ENCODE data around the gene LRP2.

Gene LRP2

DNA sequence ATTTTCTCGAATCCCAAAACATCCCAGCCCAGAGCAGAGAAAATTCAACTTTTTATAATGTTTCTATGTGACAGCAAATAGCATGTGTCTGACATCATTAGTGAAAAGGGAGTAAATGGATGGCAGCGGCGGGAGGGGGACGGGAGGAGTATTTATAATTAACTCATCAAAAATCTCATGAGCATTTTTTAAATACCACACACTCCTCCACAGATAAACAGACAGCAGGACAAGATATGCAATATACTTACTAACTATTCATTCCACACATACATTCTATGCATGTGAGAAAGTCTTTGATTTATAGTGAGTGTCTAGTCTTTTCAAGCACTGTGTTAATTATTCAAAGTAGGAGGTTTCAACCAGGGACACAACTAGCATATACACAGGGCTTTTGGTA is 107.6 kb downstream of the LRP2 start:
- FAIRE-seq (peak; percentile 28), DNase-seq (ENCODE audit: insufficient read length, low spot score) (no peak)
- no peak for TF ChIP-seq SPI1 (IDR thresholded peaks at IDR 0.05; ENCODE audit: low read depth, low read length)

DNA sequence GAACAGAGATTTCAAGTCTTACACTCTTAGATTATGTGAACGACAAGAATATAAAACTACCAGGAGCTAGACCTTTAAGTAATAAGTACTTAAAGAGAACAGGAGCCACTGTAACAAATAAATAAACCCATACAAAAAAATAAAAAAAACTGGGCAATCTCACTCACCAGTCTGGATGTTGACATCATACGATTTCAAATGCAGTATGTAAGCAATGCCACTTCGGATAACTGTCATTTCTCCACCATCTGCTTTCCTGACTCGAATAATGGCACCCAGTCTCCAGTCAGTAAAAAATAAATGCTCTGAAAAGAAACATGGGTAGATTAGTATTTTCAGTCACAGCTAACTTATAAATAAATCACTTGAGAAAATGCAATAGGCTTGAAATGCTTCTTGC is 115.1 kb downstream of the LRP2 start:
- no peak for TF ChIP-seq POLR2AphosphoS5 (IDR thresholded peaks at IDR 0.05; ENCODE audit: low read depth, low read length)
- no peak for TF ChIP-seq POU2F2 (IDR thresholded peaks at IDR 0.05; ENCODE audit: low read depth, low read length)
- no peak for TF ChIP-seq SPI1 (IDR thresholded peaks at IDR 0.05; ENCODE audit: low read depth, low read length)
- no peak for TF ChIP-seq PAX5 (IDR thresholded peaks at IDR 0.05; ENCODE audit: insufficient read depth, low read length, severe bottlenecking)
- TF ChIP-seq POLR2A (IDR thresholded peaks at IDR 0.05; ENCODE audit: low read depth, low read length) = no peak
- TF ChIP-seq TAF1 (IDR thresholded peaks at IDR 0.05; ENCODE audit: low read depth, low read length) = no peak
- DNase-seq (ENCODE audit: insufficient read length, low spot score) (no peak), FAIRE-seq (no peak)

DNA sequence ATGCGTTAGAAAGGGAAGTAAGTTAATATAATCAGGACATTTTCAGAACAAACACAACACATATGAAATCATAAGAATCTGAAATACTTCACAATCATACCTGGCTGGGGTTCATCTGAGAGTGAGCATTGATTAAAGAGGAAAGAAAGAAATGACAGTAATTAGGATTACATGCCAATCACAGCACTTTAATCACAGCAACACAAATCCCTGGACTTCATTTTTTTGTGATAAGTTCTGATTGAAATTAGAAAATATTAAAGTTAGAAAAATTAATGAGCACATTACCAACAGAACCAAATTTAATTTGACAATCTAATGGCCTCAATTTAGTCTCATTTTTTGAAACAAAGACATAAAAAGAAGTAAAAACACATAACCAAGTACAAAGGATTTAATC is 121.9 kb downstream of the LRP2 start:
- DNase-seq (ENCODE audit: insufficient read length, low spot score) = no peak
- no peak for FAIRE-seq
- TF ChIP-seq SPI1 (IDR thresholded peaks at IDR 0.05; ENCODE audit: low read depth, low read length) (no peak), TAF1 (IDR thresholded peaks at IDR 0.05; ENCODE audit: low read depth, low read length) (no peak), POLR2AphosphoS5 (IDR thresholded peaks at IDR 0.05; ENCODE audit: low read depth, low read length) (no peak), PAX5 (IDR thresholded peaks at IDR 0.05; ENCODE audit: insufficient read depth, low read length, severe bottlenecking) (no peak), POU2F2 (IDR thresholded peaks at IDR 0.05; ENCODE audit: low read depth, low read length) (no peak), POLR2A (IDR thresholded peaks at IDR 0.05; ENCODE audit: low read depth, low read length) (no peak)

DNA sequence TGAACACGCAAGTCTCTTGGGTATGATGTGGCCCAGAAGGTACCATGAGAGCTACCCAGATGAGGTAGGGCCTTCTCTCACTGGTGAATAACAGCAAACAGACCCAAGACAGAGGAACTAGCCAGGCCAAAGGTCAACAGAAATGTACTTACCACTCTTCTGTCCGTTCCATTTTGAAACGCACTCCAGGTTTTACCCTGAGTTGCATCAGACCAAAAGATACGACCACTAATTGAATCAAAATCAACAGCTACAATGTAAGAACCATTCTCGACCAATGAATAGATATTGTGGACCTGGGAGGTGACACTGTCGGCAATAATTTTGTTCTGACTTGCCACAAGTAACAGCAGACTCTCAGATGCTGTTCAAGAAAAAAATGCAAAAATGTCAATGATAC is 124.4 kb downstream of the LRP2 start:
- FAIRE-seq (no peak), DNase-seq (ENCODE audit: insufficient read length, low spot score) (no peak)
- no peak for TF ChIP-seq POLR2AphosphoS5 (IDR thresholded peaks at IDR 0.05; ENCODE audit: low read depth, low read length)
- TF ChIP-seq SPI1 (IDR thresholded peaks at IDR 0.05; ENCODE audit: low read depth, low read length) = no peak
- TF ChIP-seq POU2F2 (IDR thresholded peaks at IDR 0.05; ENCODE audit: low read depth, low read length) = no peak
- no peak for TF ChIP-seq TAF1 (IDR thresholded peaks at IDR 0.05; ENCODE audit: low read depth, low read length)
- TF ChIP-seq POLR2A (IDR thresholded peaks at IDR 0.05; ENCODE audit: low read depth, low read length) = no peak
- no peak for TF ChIP-seq PAX5 (IDR thresholded peaks at IDR 0.05; ENCODE audit: insufficient read depth, low read length, severe bottlenecking)

DNA sequence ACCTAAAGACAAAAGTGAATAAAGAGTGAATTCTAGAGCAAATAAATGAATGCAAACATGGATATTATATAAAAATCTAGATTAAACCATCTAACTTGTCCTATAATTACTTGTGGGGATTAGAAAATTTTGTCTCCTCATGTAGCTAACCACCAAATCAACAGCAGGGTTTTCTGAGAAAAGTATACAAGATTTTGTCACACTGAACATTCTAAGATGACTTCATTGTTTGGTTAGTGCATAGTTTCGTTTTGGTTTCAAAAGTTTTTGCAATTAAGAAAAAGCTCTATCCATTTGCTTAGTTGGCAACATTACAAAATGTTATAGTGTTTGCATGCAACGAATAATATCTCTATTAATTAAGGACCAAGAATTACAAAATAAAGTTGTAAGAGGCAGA is 125.0 kb downstream of the LRP2 start:
- DNase-seq (ENCODE audit: insufficient read length, low spot score) (no peak), FAIRE-seq (no peak)
- no peak for TF ChIP-seq TAF1 (IDR thresholded peaks at IDR 0.05; ENCODE audit: low read depth, low read length)
- TF ChIP-seq SPI1 (IDR thresholded peaks at IDR 0.05; ENCODE audit: low read depth, low read length) = no peak
- no peak for TF ChIP-seq POU2F2 (IDR thresholded peaks at IDR 0.05; ENCODE audit: low read depth, low read length)
- TF ChIP-seq POLR2AphosphoS5 (IDR thresholded peaks at IDR 0.05; ENCODE audit: low read depth, low read length) = no peak
- no peak for TF ChIP-seq PAX5 (IDR thresholded peaks at IDR 0.05; ENCODE audit: insufficient read depth, low read length, severe bottlenecking)
- TF ChIP-seq POLR2A (IDR thresholded peaks at IDR 0.05; ENCODE audit: low read depth, low read length) = no peak

DNA sequence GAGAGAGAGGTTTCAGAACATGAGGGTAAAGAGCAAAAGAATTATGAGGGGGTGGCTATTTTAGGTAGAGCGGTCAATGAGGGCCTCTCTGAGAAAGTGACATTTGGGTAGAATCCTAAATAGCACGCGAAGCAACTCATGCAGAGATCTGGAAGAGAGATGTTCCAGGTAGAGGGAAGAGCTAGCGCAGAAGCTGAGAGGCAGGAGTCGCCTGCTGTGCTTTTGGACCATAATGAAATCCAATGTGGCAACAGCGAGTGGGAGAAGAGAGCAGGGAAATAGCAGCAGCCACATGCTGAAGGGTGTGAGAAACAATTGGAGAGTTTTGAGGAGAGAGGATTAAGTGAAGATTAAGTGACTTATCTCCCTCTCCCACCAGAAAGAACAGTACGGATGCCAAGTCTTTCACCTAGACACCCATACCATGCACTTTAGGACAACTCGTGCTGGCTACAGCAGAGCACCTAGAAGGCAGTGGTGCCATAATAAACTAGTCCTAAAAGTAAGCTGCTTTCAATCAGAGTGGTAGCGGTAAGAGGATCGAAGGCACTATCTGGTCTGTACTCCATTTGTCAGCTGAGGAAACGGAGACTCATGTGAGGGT is 129.7 kb downstream of the LRP2 start:
- no peak for FAIRE-seq
- TF ChIP-seq PAX5 (IDR thresholded peaks at IDR 0.05; ENCODE audit: insufficient read depth, low read length, severe bottlenecking) (no peak), POLR2A (IDR thresholded peaks at IDR 0.05; ENCODE audit: low read depth, low read length) (no peak), TAF1 (IDR thresholded peaks at IDR 0.05; ENCODE audit: low read depth, low read length) (no peak), POLR2AphosphoS5 (IDR thresholded peaks at IDR 0.05; ENCODE audit: low read depth, low read length) (no peak), SPI1 (IDR thresholded peaks at IDR 0.05; ENCODE audit: low read depth, low read length) (no peak), POU2F2 (IDR thresholded peaks at IDR 0.05; ENCODE audit: low read depth, low read length) (no peak)
- DNase-seq (ENCODE audit: insufficient read length, low spot score) = no peak

DNA sequence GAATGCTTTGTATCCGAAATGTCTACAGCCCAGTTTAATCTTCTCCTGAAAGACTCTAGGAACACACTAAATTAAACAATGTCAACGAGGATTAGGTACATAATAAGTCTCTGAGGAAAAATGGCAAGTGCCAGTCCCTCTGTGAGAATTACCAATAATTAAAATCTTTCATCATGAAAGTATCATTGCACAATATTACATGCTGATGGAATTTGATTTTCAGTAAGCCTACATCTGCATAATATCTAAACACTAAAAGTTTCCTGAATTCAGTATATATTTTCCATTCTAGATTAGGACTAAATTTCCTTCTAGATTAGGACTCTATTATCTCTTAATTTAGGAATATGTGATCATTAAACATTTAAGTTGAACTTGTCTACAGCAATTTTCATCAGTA is 132.1 kb downstream of the LRP2 start:
- TF ChIP-seq POU2F2 (IDR thresholded peaks at IDR 0.05; ENCODE audit: low read depth, low read length) = no peak
- no peak for TF ChIP-seq POLR2AphosphoS5 (IDR thresholded peaks at IDR 0.05; ENCODE audit: low read depth, low read length)
- no peak for TF ChIP-seq SPI1 (IDR thresholded peaks at IDR 0.05; ENCODE audit: low read depth, low read length)
- no peak for TF ChIP-seq PAX5 (IDR thresholded peaks at IDR 0.05; ENCODE audit: insufficient read depth, low read length, severe bottlenecking)
- no peak for TF ChIP-seq POLR2A (IDR thresholded peaks at IDR 0.05; ENCODE audit: low read depth, low read length)
- no peak for TF ChIP-seq TAF1 (IDR thresholded peaks at IDR 0.05; ENCODE audit: low read depth, low read length)
- no peak for FAIRE-seq
- no peak for DNase-seq (ENCODE audit: insufficient read length, low spot score)

DNA sequence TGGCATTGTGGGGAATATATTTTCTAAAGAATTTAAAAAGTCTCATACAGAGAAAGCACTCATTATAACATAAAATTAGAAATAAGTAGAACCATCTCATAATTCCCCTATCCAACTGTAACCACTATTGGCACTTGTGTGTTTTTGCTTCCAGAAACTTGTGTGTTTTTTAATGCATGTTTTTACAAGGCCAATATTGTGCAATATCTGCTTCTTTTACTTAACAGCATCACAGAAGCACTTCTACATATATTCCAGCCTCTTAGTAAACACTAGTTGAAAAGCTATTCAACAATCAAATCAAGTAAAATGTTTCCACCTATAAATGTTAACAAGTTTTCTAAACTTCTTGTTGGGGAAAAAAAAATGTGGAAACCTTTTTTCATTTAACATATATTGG is 132.7 kb downstream of the LRP2 start:
- no peak for FAIRE-seq
- DNase-seq (ENCODE audit: insufficient read length, low spot score) = no peak

DNA sequence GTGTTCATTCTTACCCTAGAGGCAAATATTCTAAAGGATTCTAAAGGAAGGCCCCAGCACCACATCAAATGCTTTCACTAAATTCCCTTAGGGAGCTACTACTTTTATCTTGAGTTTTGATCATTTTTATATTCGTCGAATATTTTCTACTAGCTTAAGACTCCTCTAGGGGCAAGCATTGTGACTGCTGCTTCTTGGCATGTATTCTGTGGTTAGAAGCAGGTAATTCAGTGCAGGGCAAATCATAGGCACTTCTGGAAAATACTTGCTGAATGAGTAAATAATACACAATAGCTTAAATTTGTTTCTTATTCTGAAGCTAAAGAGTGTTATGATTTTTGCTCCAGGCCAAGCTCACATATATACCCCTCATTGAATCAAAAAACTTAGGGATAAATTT is 136.4 kb downstream of the LRP2 start:
- TF ChIP-seq POLR2AphosphoS5 (IDR thresholded peaks at IDR 0.05; ENCODE audit: low read depth, low read length) = no peak
- no peak for TF ChIP-seq POLR2A (IDR thresholded peaks at IDR 0.05; ENCODE audit: low read depth, low read length)
- TF ChIP-seq PAX5 (IDR thresholded peaks at IDR 0.05; ENCODE audit: insufficient read depth, low read length, severe bottlenecking) = no peak
- TF ChIP-seq POU2F2 (IDR thresholded peaks at IDR 0.05; ENCODE audit: low read depth, low read length) = no peak
- TF ChIP-seq TAF1 (IDR thresholded peaks at IDR 0.05; ENCODE audit: low read depth, low read length) = no peak
- TF ChIP-seq SPI1 (IDR thresholded peaks at IDR 0.05; ENCODE audit: low read depth, low read length) = no peak
- FAIRE-seq = no peak
- no peak for DNase-seq (ENCODE audit: insufficient read length, low spot score)

More for the DNA sequence above, 132.7 kb downstream of the LRP2 start:
- TF ChIP-seq POU2F2 (IDR thresholded peaks at IDR 0.05; ENCODE audit: low read depth, low read length) = no peak
- TF ChIP-seq POLR2AphosphoS5 (IDR thresholded peaks at IDR 0.05; ENCODE audit: low read depth, low read length) = no peak
- TF ChIP-seq POLR2A (IDR thresholded peaks at IDR 0.05; ENCODE audit: low read depth, low read length) = no peak
- no peak for TF ChIP-seq SPI1 (IDR thresholded peaks at IDR 0.05; ENCODE audit: low read depth, low read length)
- no peak for TF ChIP-seq PAX5 (IDR thresholded peaks at IDR 0.05; ENCODE audit: insufficient read depth, low read length, severe bottlenecking)
- no peak for TF ChIP-seq TAF1 (IDR thresholded peaks at IDR 0.05; ENCODE audit: low read depth, low read length)

DNA sequence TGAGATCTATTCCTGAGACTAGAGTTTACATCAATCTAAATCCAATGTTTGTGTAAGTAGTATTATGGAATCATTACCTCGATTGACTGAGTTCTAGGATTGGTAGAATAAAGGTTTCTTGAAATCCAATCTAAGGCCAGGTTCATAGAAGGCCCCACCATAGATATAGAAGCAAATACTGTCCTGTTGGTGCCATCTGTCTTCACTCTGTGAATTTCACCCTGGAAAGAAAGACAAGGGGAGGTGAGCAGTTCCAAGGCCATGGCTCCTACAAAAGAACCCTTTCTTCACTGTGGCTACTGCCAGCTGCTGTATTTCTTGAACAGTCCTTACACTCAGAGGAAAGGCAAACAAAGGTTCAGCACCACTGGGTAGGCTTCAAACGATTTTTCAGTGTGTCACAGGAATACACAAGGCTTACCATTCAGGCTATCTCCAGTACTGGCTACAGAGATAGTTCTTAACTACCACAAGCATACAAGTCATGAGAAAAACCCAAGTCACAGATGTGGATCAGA is 137.0 kb downstream of the LRP2 start:
- FAIRE-seq = no peak
- TF ChIP-seq PAX5 (IDR thresholded peaks at IDR 0.05; ENCODE audit: insufficient read depth, low read length, severe bottlenecking) (no peak), POLR2AphosphoS5 (IDR thresholded peaks at IDR 0.05; ENCODE audit: low read depth, low read length) (no peak), SPI1 (IDR thresholded peaks at IDR 0.05; ENCODE audit: low read depth, low read length) (no peak), POLR2A (IDR thresholded peaks at IDR 0.05; ENCODE audit: low read depth, low read length) (no peak)
- no peak for DNase-seq (ENCODE audit: insufficient read length, low spot score)
